Lower leg skin (tissue), 3 donors: Measurements from ENCODE around the gene QRFPR.

Experiments used
- CTCF ChIP-seq, 3 donors: fragments of 450-650 bp; IDR thresholded peaks; one replicate each; pipeline ENCODE4 v1.5.1; 2016; ENCODE audit warnings: antibody characterized with exemption in 3 of 3, mild to moderate bottlenecking in 3 of 3, moderate library complexity in 2 of 3
- POLR2A ChIP-seq, 2 donors: fragments of 450-650 bp; IDR thresholded peaks; one replicate each; pipeline ENCODE4 v1.6.1; 2016 to 2017; ENCODE audit warnings: antibody characterized with exemption in 2 of 2, mild to moderate bottlenecking in 1 of 2, moderate library complexity in 1 of 2

GRCh38 chr4:121308828-121309227 is 72.0 kb downstream of the QRFPR start:
- TF ChIP-seq CTCF (IDR thresholded peaks at IDR 0.05) (no peak), POLR2A (IDR thresholded peaks at IDR 0.05) (no peak)
